Fibroblast of lung (primary cell): Measurements from ENCODE around the gene TIMM17B. TPM values are rescaled to one million over a fixed set of nuclear protein-coding genes. Genes with fewer than 3 reads are reported as not detected.

ENCODE experiments used
- DNase-seq, 2 donors: peaks; one replicate each; pipeline versions ENCODE4 v3.0.0 to v3.0.0-alpha.2; 2010; ENCODE audit warnings: low read depth in 2 of 2
- H2AFZ ChIP-seq: 2 replicates; pipeline ENCODE4 v1.5.1; 2012; ENCODE audit warnings: low read length, control low read depth, inconsistent platforms
- H3K27ac ChIP-seq: 2 replicates; pipeline ENCODE4 v1.5.1; 2011; ENCODE audit warnings: low read length, control low read depth; ENCODE audit not compliant: insufficient read depth
- H3K27me3 ChIP-seq: 2 replicates; pipeline ENCODE4 v1.5.1; 2011; ENCODE audit warnings: mild to moderate bottlenecking, low read length; ENCODE audit not compliant: control insufficient read depth, insufficient read depth
- H3K36me3 ChIP-seq: 2 replicates; pipeline ENCODE4 v1.5.1; 2011; ENCODE audit warnings: low read length; ENCODE audit not compliant: control insufficient read depth, insufficient read depth
- H3K4me1 ChIP-seq: 2 replicates; pipeline ENCODE4 v1.5.1; 2011; ENCODE audit warnings: low read length; ENCODE audit not compliant: control insufficient read depth, insufficient read depth; ENCODE audit errors: extremely low read depth
- H3K4me2 ChIP-seq: 2 replicates; pipeline ENCODE4 v1.5.1; 2011; ENCODE audit warnings: low read length, control low read depth; ENCODE audit not compliant: insufficient read depth; ENCODE audit errors: extremely low read depth
- H3K4me3 ChIP-seq, 4 experiments: fragments of 200-600 bp in 1 of 4; sonication (generic) in 1 of 4; replicated peaks in 1 of 4; 2 replicates each; pipeline ENCODE4 v1.5.1; 2011 to 2016; ENCODE audit warnings: low read length in 4 of 4, low read depth in 3 of 4, mild to moderate bottlenecking in 3 of 4, control low read depth in 2 of 4, inconsistent platforms in 1 of 4, mixed read lengths in 1 of 4; ENCODE audit not compliant: insufficient read depth in 1 of 4; ENCODE audit errors: control extremely low read depth in 1 of 4
- H3K79me2 ChIP-seq: 2 replicates; pipeline ENCODE4 v1.5.1; 2012; ENCODE audit warnings: mild to moderate bottlenecking, low read length, inconsistent platforms; ENCODE audit not compliant: control insufficient read depth, insufficient read depth
- H3K9ac ChIP-seq: 2 replicates; pipeline ENCODE4 v1.5.1; 2011; ENCODE audit warnings: mild to moderate bottlenecking, low read length, control low read depth; ENCODE audit not compliant: insufficient read depth
- H3K9me3 ChIP-seq: 2 replicates; pipeline ENCODE4 v1.5.1; 2012; ENCODE audit warnings: low read depth, low read length; ENCODE audit not compliant: control insufficient read depth, insufficient read depth
- H4K20me1 ChIP-seq: 2 replicates; pipeline ENCODE4 v1.5.1; 2011; ENCODE audit warnings: low read length; ENCODE audit not compliant: control insufficient read depth, insufficient read depth; ENCODE audit errors: extremely low read depth
- EZH2 ChIP-seq: IDR thresholded peaks from 2 replicates; pipeline ENCODE4 v1.5.1; 2012; ENCODE audit warnings: low read length, control low read depth, mild to moderate bottlenecking; ENCODE audit errors: missing control alignments
- polyA plus RNA-seq, 2 donors: library from polyadenylated mRNA; depleted of rRNA in 1 of 2; stranded (reverse) in 1 of 2; unstranded in 1 of 2; fragments of >200 nt; gene quantifications; 2 replicates each; pipeline ENCODE4 v1.2.1, GENCODE V29; 2011 to 2012; ENCODE audit warnings: missing spikeins in 1 of 2
- total RNA-seq: library from RNA; depleted of rRNA; stranded (reverse); fragments of >200 nt; gene quantifications from 2 replicates; pipeline ENCODE4 v1.2.1, GENCODE V29; 2014
- TF ChIP-seq, protein P1 (sequence below), 2 donors: IDR thresholded peaks in 1 of 2; conservative IDR thresholded peaks in 1 of 2; 1 replicate in 1 of 2; 2 replicates in 1 of 2; pipeline ENCODE4 v1.5.1; 2011 to 2012; ENCODE audit warnings: low read length in 2 of 2, control low read depth in 1 of 2, inconsistent platforms in 1 of 2, low read depth in 1 of 2, mild to moderate bottlenecking in 1 of 2

TIMM17B gene
- total and polyA plus RNA-seq, 2 donors (not counting 1 experiment from before 2014, with no cell fraction given): 19.0 to 32.0 TPM

DNA sequence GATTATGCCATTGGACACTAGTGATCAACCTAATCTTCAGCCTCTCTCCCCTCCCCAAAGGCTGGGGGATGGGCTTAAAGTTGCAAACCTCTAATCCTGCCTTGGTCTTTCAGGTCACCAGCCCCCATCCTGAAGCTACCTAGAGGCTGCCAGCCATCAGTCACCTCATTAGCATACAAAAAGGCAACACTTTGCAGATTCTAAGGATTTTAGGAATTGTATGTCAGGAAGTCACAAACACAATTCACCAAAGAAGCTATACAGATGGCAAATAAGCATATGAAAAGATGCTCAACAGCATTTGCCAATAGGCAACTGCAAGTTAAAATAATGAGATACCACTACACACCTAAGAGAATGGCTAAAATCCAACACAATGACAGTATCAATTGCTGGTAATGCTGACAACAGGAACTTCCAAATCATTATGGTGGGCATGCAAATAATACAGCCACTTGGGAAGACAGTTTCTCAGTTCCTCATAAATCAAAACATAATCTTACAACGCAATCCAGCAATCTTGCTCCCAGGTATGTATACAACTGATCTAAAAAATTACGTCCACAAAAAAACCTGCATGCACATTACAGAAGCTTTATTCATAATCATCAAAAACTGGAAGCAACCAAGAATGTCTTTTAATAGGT lies 30.3 kb upstream of the TIMM17B start:
- Histone ChIP-seq H3K36me3 (peaks cover 4% of the 10 kb centered on the region), H3K27me3 (no peaks in the 10 kb centered on the region), H3K4me3 (no peak overlapping the region), H3K4me2 (no peak overlapping the region), H3K9ac (no peak overlapping the region), H4K20me1 (no peaks in the 10 kb centered on the region), H3K27ac (no peak overlapping the region), H3K9me3 (no peaks in the 10 kb centered on the region), H3K4me1 (no peaks in the 10 kb centered on the region), H2AFZ (no peak overlapping the region), H3K79me2 (no peaks in the 10 kb centered on the region)
- no peak for DNase-seq
- no peak for TF ChIP-seq EZH2
- TF ChIP-seq, protein P1, sequence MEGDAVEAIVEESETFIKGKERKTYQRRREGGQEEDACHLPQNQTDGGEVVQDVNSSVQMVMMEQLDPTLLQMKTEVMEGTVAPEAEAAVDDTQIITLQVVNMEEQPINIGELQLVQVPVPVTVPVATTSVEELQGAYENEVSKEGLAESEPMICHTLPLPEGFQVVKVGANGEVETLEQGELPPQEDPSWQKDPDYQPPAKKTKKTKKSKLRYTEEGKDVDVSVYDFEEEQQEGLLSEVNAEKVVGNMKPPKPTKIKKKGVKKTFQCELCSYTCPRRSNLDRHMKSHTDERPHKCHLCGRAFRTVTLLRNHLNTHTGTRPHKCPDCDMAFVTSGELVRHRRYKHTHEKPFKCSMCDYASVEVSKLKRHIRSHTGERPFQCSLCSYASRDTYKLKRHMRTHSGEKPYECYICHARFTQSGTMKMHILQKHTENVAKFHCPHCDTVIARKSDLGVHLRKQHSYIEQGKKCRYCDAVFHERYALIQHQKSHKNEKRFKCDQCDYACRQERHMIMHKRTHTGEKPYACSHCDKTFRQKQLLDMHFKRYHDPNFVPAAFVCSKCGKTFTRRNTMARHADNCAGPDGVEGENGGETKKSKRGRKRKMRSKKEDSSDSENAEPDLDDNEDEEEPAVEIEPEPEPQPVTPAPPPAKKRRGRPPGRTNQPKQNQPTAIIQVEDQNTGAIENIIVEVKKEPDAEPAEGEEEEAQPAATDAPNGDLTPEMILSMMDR (conservative IDR thresholded peaks at IDR 0.05 in 1 of 2, IDR thresholded peaks at IDR 0.05 in 1 of 2; ENCODE audit: low read depth in 1 of 2, low read length in 2 of 2): no peak

DNA sequence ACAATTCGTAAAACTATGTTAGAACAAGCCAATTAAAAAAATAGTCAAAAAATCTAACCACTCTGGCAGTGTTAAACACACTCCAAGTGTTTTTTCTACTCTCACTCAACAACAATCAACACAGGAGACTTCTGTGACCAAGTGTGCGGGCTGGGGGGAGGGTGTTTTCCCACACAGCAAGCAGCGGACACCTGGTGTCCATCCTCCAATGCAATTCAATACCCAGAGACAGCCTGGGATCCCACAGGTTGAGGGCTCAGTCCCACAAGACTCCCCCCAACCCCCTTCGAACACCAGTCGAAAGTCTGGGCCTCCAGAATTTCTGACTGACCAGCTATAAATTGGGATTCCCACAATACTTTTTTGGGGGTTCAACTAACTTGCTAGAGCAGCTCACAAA lies 29.6 kb upstream of the TIMM17B start:
- Histone ChIP-seq H3K27me3 (no peaks in the 10 kb centered on the region), H3K79me2 (no peaks in the 10 kb centered on the region), H3K4me1 (no peaks in the 10 kb centered on the region), H3K9ac (no peak overlapping the region), H3K4me2 (no peak overlapping the region), H4K20me1 (no peaks in the 10 kb centered on the region), H2AFZ (no peak overlapping the region), H3K9me3 (no peaks in the 10 kb centered on the region), H3K36me3 (peaks cover 4% of the 10 kb centered on the region), H3K4me3 (no peak overlapping the region), H3K27ac (no peak overlapping the region)
- TF ChIP-seq, protein P1 (conservative IDR thresholded peaks at IDR 0.05 in 1 of 2, IDR thresholded peaks at IDR 0.05 in 1 of 2; ENCODE audit: low read depth in 1 of 2, low read length in 2 of 2): no peak
- TF ChIP-seq EZH2: no peak
- DNase-seq: no peak

DNA sequence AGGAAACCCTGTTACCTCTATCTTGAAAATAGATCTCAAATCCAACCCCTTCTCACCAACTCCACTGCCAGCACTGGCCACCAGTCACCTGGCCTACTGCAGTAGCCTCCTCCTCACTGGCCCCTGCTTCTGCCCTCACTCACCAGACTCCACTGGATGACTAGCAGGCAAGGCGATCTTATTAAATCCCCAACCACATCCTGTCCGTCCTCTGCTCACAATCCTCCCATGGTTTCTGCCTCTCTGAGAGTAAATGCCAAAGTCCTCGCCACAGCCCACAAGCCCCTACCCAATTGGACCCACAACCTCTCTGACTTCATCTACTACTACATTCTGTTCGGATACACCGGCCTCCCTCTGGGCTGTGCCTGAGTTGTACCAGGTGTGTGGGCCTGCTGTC lies 26.7 kb upstream of the TIMM17B start:
- Histone ChIP-seq H3K4me2 (no peak overlapping the region), H3K9me3 (no peaks in the 10 kb centered on the region), H3K79me2 (no peaks in the 10 kb centered on the region), H2AFZ (no peak overlapping the region), H3K27me3 (no peaks in the 10 kb centered on the region), H4K20me1 (no peaks in the 10 kb centered on the region), H3K27ac (no peak overlapping the region), H3K9ac (no peak overlapping the region), H3K36me3 (peaks cover 4% of the 10 kb centered on the region), H3K4me3 (no peak overlapping the region), H3K4me1 (no peaks in the 10 kb centered on the region)
- no peak for TF ChIP-seq EZH2
- TF ChIP-seq, protein P1 (conservative IDR thresholded peaks at IDR 0.05 in 1 of 2, IDR thresholded peaks at IDR 0.05 in 1 of 2; ENCODE audit: low read depth in 1 of 2, low read length in 2 of 2): no peak
- DNase-seq: no peak
